ENCODE results near the gene FBXO33. TPM values are rescaled to one million over a fixed set of nuclear protein-coding genes. Genes with fewer than 3 reads are reported as not detected.

The FBXO33 gene
- total RNA-seq, 1 experiment from 2014 or later = 6.6 TPM

GRCh38 chr14:39442293-39442692, 10.1 kb upstream of the FBXO33 start:
- DNase-seq (ENCODE audit: low read depth, low spot score) (no peak), ATAC-seq (no peak)
- intact Hi-C loops (cut with micrococcal nuclease; ENCODE audit: unreplicated experiment) = no loop called here
- in situ Hi-C loops (cut with HindIII; ENCODE audit: low pct_unique_long_range_greater_than_20kb, low sequenced_read_pairs) = no loop called here
- CTCF ChIA-PET = no interaction called here
- no peak overlapping the region for H3K4me3 ChIP-seq (ENCODE audit: low read depth in 2 of 2, low read length in 2 of 2)
- H3K4me1 ChIP-seq (ENCODE audit: control insufficient read depth, insufficient read depth, low read length) = no peaks in the 10 kb centered on the region
- POLR2A ChIA-PET = no interaction called here
- TF ChIP-seq TCF7L2 (IDR thresholded peaks at IDR 0.05; ENCODE audit: low read depth, low read length) = no peak
- no peak for TF ChIP-seq POLR2AphosphoS5 (IDR thresholded peaks at IDR 0.05; ENCODE audit: low read depth, low read length)
- no peak for TF ChIP-seq CTCF (IDR thresholded peaks at IDR 0.05)
- TF ChIP-seq REST (IDR thresholded peaks at IDR 0.05; ENCODE audit: insufficient read depth in 1 of 2, low read depth in 2 of 2, low read length in 1 of 2) = no peak
- TF ChIP-seq SIN3A (IDR thresholded peaks at IDR 0.05; ENCODE audit: borderline replicate concordance, insufficient read depth, low read depth, low read length) = no peak
- no peaks in the 10 kb centered on the region for H3K36me3 ChIP-seq (ENCODE audit: control insufficient read depth, insufficient read depth, low read length)
- BruUV-seq (replicated peaks) = no TSS peak
- no peaks in the 10 kb centered on the region for H3K27me3 ChIP-seq (ENCODE audit: control insufficient read depth, insufficient read depth, low read length)
- H3K27ac ChIP-seq (ENCODE audit: low read length) = no peak overlapping the region
- no peaks in the 10 kb centered on the region for H3K9me3 ChIP-seq (ENCODE audit: control insufficient read depth, insufficient read depth, low read depth, low read length)

- no TSS peak for BruUV-seq (replicated peaks)
- CTCF ChIA-PET = no interaction called here
- no peaks in the 10 kb centered on the region for H3K36me3 ChIP-seq (ENCODE audit: control insufficient read depth, insufficient read depth, low read length)
- POLR2A ChIA-PET = no interaction called here
- H3K4me3 ChIP-seq (ENCODE audit: low read depth in 2 of 2, low read length in 2 of 2) = no peak overlapping the region
- H3K4me1 ChIP-seq (ENCODE audit: control insufficient read depth, insufficient read depth, low read length) = no peaks in the 10 kb centered on the region
- ATAC-seq (no peak), DNase-seq (ENCODE audit: low read depth, low spot score) (no peak)
- intact Hi-C loops (cut with micrococcal nuclease; ENCODE audit: unreplicated experiment) (no loop called here), in situ Hi-C loops (cut with HindIII; ENCODE audit: low pct_unique_long_range_greater_than_20kb, low sequenced_read_pairs) (no loop called here)
- no peaks in the 10 kb centered on the region for H3K9me3 ChIP-seq (ENCODE audit: control insufficient read depth, insufficient read depth, low read depth, low read length)
- no peak overlapping the region for H3K27ac ChIP-seq (ENCODE audit: low read length)
- TF ChIP-seq REST (IDR thresholded peaks at IDR 0.05; ENCODE audit: insufficient read depth in 1 of 2, low read depth in 2 of 2, low read length in 1 of 2) = no peak
- TF ChIP-seq CTCF (IDR thresholded peaks at IDR 0.05) = no peak
- TF ChIP-seq TCF7L2 (IDR thresholded peaks at IDR 0.05; ENCODE audit: low read depth, low read length) = no peak
- no peak for TF ChIP-seq SIN3A (IDR thresholded peaks at IDR 0.05; ENCODE audit: borderline replicate concordance, insufficient read depth, low read depth, low read length)
- TF ChIP-seq POLR2AphosphoS5 (IDR thresholded peaks at IDR 0.05; ENCODE audit: low read depth, low read length) = no peak
- H3K27me3 ChIP-seq (ENCODE audit: control insufficient read depth, insufficient read depth, low read length) = no peaks in the 10 kb centered on the region
Measured at GRCh38 chr14:39441805-39442204, 9.6 kb upstream of the FBXO33 start.
